SK-N-MC (cell line): ENCODE results near the gene RBM47.

ENCODE experiments used
- EZH2 ChIP-seq: fragments of 200-600 bp; sonication (generic); IDR thresholded peaks from one replicate; pipeline ENCODE4 v1.6.1; 2017; ENCODE audit warnings: antibody characterized with exemption
- POLR2AphosphoS5 ChIP-seq: IDR thresholded peaks from 2 replicates; pipeline ENCODE4 v1.6.1; 2012; ENCODE audit warnings: mild to moderate bottlenecking, low read depth, low read length, borderline replicate concordance

- TF ChIP-seq EZH2: no peak
- TF ChIP-seq POLR2AphosphoS5: no peak
Observed at GRCh38 chr4:40669504-40669903, 39.8 kb upstream of the RBM47 start.
